HFF-Myc (cell line): ENCODE data around the gene RBM42.
"Not testable (repeated sequence)": the region's sequence is repeated elsewhere in the genome, so short reads cannot be mapped to it uniquely, and the experiment has no call there.

ENCODE experiments used
- DNase-seq: peaks from one replicate; pipeline ENCODE4 v3.0.0-alpha.2; 2011; ENCODE audit warnings: low read depth; ENCODE audit errors: extremely low read depth
- H3K4me3 ChIP-seq: replicated peaks from 2 replicates; pipeline ENCODE4 v1.5.1; 2011; ENCODE audit warnings: low read depth, mild to moderate bottlenecking, control low read depth, low read length
- TF ChIP-seq, protein P1 (sequence below): IDR thresholded peaks from 2 replicates; pipeline ENCODE4 v1.5.1; 2012; ENCODE audit warnings: mild to moderate bottlenecking, low read depth, low read length, control low read depth; ENCODE audit errors: missing control alignments

RBM42 gene

DNA sequence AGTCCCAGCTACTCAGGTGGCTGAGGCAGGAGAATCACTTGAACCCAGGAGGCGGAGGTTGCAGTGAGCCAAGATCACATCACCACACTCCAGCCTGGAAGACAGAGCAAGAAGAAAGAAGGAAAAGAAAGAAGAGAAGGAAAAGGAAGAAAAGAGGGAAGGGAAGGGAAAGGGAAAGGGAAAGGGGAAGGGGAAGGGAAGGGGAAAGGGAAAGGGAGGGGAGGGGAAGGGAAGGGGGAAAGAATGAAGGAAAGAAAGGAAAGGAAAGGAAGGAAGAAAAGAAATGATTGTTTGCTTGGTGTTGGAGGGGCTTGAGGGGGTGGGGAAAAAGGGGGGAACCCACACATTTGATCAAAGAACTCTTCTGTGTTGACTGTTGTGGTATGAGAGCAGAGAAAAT, 32.9 kb upstream of the RBM42 start:
- DNase-seq: no peak
- TF ChIP-seq, protein P1, sequence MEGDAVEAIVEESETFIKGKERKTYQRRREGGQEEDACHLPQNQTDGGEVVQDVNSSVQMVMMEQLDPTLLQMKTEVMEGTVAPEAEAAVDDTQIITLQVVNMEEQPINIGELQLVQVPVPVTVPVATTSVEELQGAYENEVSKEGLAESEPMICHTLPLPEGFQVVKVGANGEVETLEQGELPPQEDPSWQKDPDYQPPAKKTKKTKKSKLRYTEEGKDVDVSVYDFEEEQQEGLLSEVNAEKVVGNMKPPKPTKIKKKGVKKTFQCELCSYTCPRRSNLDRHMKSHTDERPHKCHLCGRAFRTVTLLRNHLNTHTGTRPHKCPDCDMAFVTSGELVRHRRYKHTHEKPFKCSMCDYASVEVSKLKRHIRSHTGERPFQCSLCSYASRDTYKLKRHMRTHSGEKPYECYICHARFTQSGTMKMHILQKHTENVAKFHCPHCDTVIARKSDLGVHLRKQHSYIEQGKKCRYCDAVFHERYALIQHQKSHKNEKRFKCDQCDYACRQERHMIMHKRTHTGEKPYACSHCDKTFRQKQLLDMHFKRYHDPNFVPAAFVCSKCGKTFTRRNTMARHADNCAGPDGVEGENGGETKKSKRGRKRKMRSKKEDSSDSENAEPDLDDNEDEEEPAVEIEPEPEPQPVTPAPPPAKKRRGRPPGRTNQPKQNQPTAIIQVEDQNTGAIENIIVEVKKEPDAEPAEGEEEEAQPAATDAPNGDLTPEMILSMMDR: no peak
- no peak overlapping the region for H3K4me3 ChIP-seq

DNA sequence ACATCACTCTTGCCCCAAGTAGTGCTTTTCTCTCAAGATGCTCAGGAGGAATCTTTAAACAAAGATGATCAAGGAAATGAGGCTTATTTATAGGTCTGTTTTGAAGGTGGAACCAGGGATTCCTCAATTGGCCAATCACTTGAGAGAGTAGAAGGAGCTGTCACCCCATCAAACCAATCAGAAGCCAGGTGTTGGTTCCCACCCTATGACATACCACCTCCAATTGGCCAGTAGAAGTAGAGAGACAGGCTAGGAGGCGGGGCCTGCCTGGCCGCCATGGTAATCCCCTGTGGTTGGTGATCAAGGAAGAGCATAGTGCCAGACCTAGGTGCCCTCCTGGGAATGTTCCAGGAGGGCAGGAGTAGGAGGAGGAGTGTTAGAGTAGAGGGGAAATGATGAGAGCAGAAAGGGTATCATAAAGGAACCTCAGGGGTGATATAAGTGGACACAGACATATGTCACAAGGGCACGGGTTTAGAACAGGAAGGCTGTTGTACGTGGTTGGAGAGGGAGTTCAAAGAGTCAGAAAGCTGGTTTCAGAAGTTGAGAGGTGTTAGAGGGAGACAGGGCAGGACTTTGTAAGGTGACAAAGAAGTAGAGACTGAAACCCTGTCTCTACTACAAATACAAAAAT, 32.4 kb upstream of the RBM42 start:
- TF ChIP-seq, protein P1: no peak
- DNase-seq: no peak
- no peak overlapping the region for H3K4me3 ChIP-seq

DNA sequence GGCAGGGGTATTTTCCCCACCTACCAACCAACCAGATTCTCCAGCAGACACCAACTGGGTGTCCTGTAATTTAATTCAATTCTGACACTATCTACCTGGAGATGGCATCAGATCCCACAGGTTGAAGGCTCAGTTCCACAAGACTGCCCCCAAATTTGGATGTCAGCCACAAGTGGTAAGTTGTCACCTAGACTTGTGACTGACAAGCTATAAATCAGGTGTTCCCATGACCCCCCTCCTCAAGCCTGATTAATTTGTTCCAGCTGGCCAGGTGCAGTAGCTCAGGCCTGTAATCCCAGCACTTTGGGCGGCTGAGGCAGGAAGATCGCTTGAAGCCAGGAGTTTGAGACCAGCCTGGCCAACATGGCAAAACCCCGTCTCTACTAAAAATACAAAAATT, 26.9 kb upstream of the RBM42 start:
- TF ChIP-seq, protein P1: no peak
- DNase-seq: no peak
- H3K4me3 ChIP-seq: no peak overlapping the region

DNA sequence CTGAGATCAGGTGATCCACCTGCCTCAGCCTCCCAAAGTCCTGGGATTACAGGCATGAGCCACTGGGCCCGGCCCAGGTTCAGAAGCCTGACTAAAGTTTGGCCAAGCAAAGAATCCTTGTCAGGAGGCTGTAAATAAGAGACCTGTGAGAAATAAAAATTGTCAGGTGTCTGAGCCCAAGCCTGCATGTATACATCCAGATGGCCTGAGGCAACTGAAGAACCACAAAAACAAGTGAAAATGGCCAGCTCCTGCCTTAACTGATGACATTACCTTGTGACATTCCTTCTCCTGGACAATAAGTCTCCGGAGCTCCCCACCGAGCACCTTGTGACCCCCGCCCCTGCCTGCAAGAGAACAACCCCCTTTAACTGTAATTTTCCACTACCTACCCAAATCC, 24.4 kb upstream of the RBM42 start:
- H3K4me3 ChIP-seq, DNase-seq: not testable (repeated sequence)

DNA sequence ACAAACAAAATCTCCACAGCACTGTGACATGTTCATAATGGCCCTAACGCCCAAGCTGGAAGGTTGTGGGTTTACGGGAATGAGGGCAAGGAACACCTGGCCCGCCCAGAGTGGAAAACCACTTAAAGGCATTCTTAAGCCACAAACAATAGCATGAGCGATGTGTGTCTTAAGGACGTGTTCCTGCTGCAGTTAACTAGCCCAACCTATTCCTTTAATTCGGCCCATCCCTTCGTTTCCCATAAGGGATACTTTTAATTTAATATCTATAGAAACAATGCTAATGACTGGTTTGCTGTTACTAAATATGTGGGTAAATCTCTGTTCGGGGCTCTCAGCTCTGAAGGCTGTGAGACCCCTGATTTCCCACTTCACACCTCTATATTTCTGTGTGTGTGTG, 21.7 kb upstream of the RBM42 start:
- H3K4me3 ChIP-seq, DNase-seq: not testable (repeated sequence)

DNA sequence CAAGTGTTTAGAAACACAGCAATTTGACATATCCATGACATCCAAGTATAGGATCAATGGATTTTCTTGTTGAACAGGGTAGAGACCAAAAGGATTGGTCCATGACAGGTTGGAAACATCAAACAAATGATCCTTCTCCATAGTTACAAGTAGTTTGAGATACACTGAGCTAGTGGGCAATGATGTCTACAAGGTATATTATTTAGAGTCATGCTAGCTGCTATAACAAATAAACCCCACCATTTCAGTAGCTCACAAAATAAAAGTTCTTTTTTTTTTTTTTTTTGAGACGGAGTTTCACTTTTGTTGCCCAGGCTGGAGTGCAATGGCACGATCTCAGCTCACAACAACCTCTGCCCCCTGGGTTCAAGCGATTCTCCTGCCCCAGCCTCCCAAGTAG, 21.2 kb upstream of the RBM42 start:
- H3K4me3 ChIP-seq: no peak overlapping the region
- no peak for DNase-seq
- TF ChIP-seq, protein P1: no peak

DNA sequence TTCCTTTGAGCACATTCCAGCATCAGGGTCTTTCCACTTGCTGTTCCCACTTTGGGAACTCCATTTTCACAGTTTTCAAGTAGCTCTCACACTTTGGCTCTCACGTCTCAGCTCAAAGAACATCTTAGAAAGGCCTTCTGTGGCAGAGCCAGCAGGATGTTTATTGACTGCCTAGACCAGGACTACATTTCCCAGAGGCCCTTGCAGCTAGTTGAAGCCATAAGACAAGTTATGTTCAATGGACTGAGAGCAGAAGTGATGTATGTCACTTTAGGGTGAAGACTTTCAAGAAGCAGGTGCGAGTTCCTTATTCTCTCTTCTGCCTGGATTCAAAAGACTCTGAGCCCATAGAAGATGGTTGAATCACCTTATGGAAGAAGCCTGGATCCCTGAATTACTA, 20.6 kb upstream of the RBM42 start:
- no peak for DNase-seq
- TF ChIP-seq, protein P1: no peak
- H3K4me3 ChIP-seq: no peak overlapping the region

DNA sequence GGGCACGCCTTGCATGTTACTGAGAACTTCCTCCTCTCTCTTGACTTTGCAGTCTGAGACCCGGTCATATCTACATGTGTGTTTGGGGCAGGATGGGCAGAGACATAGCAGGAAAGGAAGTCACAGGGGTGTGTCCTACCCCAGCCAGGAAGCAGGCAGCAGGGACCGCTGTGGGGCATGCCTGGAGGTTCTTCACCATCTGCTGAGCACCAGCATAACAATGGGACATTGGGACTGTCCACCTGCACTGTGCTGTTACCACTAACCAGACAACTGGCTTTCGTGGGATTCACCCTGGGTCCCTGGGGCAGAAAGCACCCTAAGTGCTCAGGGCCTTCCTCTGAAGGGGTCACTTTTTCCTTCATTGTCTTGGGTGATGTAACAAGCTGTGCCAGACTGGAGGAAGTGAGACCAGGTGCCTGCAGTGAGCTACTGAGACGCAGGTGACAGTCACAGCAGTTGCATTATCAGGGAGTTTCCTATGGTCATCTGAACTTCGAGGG, 18.9 kb upstream of the RBM42 start:
- TF ChIP-seq, protein P1: no peak
- H3K4me3 ChIP-seq: no peak overlapping the region
- no peak for DNase-seq
